ENCODE data around the gene PTPA.

Gene PTPA

GRCh38 chr9:129110740-129111527 is at the start of gene PTPA, which contains the start of gene CRAT:
TSS of gene PTPA (plus strand) at chr9:129111415. CDS start at chr9:129111601, 186 bp downstream.
TSS of gene CRAT (minus strand) at chr9:129110793. CDS start at chr9:129110509, 284 bp downstream.
- DNase-seq = peak; percentile 97

GRCh38 chr9:129063061-129063460 is 48.2 kb upstream of the PTPA start:
- no peak for DNase-seq

GRCh38 chr9:129064499-129064908 is 46.7 kb upstream of the PTPA start:
- DNase-seq = no peak

- no peak for DNase-seq
Measured at GRCh38 chr9:129068110-129068509, 43.1 kb upstream of the PTPA start.

- DNase-seq = no peak
Measured at GRCh38 chr9:129068990-129069861, 42.0 kb upstream of the PTPA start.

GRCh38 chr9:129069862-129070641 is 41.2 kb upstream of the PTPA start:
- no peak for DNase-seq

- no peak for DNase-seq
Measured at GRCh38 chr9:129070696-129071525, 40.3 kb upstream of the PTPA start.

- DNase-seq = peak; percentile 18
Measured at GRCh38 chr9:129071526-129072126, 39.6 kb upstream of the PTPA start.

- no peak for DNase-seq
Measured at GRCh38 chr9:129072171-129072570, 39.0 kb upstream of the PTPA start.

GRCh38 chr9:129073404-129073803 is 37.8 kb upstream of the PTPA start:
- no peak for DNase-seq

GRCh38 chr9:129074106-129074505 is 37.1 kb upstream of the PTPA start:
- DNase-seq = no peak

- DNase-seq = no peak
Measured at GRCh38 chr9:129075996-129076639, 35.1 kb upstream of the PTPA start.

GRCh38 chr9:129076640-129077037 is 34.6 kb upstream of the PTPA start:
- DNase-seq = no peak

- DNase-seq = peak; percentile 8
Measured at GRCh38 chr9:129077236-129077635, 34.0 kb upstream of the PTPA start.

GRCh38 chr9:129078691-129079503 is 32.3 kb upstream of the PTPA start:
- no peak for DNase-seq

- DNase-seq = no peak
Measured at GRCh38 chr9:129079829-129080228, 31.4 kb upstream of the PTPA start.

GRCh38 chr9:129080298-129080600 is 31.0 kb upstream of the PTPA start:
- peak; percentile 49 for DNase-seq

GRCh38 chr9:129080601-129081387 is 30.4 kb upstream of the PTPA start, which contains the start of gene DOLPP1:
TSS of gene DOLPP1 (plus strand) at chr9:129081111. CDS start at chr9:129081132, 21 bp downstream.
- peak; percentile 100 for DNase-seq

- DNase-seq = no peak
Measured at GRCh38 chr9:129081388-129081904, 29.8 kb upstream of the PTPA start.
